CD4-positive, alpha-beta T cell treated with Interleukin-17A for 4 hours (primary cell): ENCODE results near the gene CYB5B.
A peak's percentile ranks its signal among the peaks of the same experiment; 100 is the strongest.
"Not testable (repeated sequence)": the region's sequence is repeated elsewhere in the genome, so short reads cannot be mapped to it uniquely, and the experiment has no call there.

ENCODE experiments used
- DNase-seq: peaks from one replicate; pipeline ENCODE4 v3.0.0-alpha.2; 2020; ENCODE audit warnings: mixed read lengths

Gene CYB5B

DNA sequence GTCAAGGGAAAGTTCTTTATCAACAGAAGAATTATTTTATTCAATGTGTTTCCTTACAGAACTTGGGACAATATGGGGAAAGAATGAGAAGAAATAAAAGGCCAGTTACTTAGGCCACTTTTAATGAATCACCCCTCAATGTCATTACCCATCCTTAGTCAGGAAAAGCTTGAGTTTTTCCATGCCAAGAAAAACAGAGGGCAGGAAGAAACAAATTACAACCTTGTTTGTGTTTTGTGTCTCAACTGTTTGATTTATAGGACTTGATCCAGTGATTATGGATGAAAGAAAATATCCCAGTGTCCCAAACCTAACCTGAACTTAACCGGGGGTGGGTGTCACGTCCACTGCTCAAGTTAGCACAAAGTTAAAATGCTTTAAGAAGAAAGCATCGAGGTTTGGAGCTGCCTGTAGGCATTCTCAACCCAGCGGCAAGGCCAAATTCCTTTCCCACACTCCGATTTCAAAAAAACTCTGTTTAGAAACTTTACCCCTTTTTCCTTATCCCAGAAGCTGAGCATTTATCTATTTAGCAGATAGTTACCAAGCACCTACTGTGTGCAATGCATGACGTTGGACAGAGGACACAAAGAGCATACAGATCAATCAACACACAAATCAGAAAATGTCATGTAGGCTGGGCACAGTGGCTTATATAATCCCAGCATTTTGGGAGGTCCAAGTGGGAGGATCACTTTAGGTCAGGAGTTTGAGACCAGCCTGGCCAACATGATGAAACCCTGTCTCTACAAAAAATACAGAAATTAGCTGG lies 14.0 kb upstream of the CYB5B start:
- DNase-seq = no peak

DNA sequence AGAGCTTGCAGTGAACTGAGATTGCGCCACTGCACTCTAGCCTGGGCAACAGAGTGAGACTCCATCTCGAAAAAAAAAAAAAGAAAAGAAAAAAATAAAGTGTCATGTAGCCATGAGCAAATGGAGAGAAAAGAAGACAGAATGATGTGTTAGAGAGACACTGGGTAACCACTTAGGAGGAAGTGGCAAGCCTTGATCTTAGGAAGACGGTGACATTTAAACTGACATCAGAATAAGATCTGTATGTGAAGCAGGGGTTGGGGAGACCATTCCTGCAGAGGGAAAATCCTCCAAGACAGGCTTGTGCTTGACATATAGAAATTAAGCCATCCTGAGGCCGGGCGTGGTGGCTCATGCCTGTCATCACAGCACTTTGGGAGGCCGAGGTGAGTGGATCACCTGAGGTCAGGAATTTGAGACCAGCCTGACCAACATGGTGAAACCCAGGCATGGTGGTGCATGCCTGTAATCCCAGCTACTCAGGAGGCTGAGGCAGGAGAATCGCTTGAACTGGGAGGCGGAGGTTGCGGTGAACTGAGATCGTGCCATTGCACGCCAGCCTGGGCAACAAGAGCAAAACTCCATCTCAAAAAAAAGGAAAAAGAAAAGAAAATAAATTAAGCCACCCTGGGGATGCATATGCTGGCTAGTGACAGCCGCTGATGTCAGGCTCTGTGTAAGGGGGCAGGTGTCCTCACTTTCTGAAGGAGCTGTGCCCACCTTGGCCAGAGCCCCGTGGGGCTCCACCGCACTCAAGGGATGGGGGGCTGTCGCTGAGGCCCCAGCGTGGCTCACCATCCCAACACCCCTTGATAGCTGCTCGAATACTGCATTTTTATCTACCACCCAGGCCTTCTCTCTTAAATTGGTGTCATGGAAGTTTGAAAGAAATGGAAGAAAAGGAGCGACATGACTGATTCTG lies 13.1 kb upstream of the CYB5B start:
- no peak for DNase-seq

DNA sequence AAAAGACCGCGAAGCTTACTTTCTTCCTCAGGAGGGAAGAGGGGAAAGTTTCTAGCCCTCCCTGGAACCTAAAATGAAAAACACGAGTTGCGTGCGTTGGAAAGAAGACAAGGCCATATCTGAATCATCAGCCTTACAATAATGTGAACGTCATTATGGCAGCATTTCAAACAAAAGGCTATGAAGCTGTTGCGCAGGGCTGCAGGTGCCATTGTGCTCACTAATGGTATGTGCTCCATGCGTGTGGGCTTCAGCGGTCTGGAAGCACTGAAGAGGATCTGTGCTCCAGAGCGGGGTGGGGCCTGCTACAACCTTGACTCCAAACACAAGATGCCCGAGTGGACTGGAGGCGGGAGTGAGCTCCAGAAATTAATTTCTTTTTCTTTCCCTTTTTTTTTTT lies 12.1 kb upstream of the CYB5B start:
- DNase-seq = no peak

- no peak for DNase-seq
Observed at GRCh38 chr16:69413045-69413664, 11.3 kb upstream of the CYB5B start.

- DNase-seq = no peak
Observed at GRCh38 chr16:69417520-69418199, 6.8 kb upstream of the CYB5B start.

DNA sequence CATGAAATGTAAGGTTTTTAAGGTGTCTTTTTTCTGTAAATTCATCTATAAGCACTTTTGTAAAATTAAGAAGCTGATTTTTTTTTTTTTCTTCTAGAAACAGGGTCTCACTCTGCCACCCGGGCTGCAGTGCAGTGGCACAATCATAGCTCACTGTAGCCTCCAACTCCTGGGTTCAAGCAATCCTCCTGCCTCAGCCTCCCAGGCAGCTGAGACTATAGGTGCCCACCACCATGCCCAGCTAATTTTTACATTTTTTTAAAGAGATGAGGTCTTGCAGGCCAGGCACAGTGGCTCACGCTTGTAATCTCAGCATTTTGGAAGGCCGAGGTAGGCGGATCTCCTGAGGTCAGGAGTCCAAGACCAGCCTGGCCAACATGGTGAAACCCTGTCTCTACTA lies 4.5 kb upstream of the CYB5B start:
- no peak for DNase-seq

- DNase-seq = no peak
Observed at GRCh38 chr16:69423189-69423588, 1.2 kb upstream of the CYB5B start.

GRCh38 chr16:69424935-69425784 lies 741 bp downstream of the CYB5B start:
- no peak for DNase-seq

DNA sequence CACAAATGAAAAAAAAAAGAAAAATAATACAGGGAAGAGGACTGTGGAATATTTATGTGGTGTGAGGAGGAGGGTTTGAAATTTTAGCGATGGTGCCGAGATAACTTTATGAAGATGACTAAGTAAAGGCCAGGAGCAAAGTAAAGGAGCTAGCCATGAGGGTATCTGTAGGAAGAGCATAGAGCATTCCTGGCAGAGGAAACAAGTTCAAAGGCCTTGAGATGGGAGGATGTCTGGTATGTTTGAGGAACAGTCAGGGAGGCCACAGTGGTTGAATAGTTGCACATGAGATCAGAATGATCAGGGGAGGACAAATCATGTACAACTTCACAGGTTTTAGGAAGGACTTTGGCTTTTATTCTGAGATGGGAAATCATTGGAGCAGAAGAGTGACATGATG lies 4.2 kb downstream of the CYB5B start:
- no peak for DNase-seq

- DNase-seq = not testable (repeated sequence)
Observed at GRCh38 chr16:69429058-69429640, 4.7 kb downstream of the CYB5B start.

DNA sequence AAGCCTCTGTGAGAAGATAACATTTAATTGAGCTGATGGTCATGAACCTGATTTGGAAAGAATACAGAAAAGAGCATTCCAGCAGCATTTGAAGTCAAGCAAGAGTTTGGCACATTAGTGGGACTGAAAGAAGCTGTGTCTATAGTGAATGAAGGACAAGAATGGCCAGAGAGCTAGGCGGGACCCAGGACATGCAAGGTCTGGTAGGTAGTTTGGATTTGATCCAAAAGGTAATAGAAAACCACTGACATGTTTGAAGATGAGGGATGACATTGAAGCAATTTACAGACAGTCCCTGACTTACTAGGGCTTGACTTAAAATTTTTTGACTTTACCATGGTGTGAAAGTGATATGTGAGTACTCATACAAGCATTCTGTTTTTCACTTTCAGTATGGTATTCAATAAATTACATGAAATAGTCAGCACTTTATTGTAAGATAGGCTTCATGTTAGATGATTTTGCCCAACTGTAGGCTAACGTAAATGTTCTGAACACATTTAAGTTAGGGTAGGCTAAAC lies 7.6 kb downstream of the CYB5B start:
- no peak for DNase-seq

GRCh38 chr16:69434066-69434465 lies 9.6 kb downstream of the CYB5B start:
- no peak for DNase-seq

- DNase-seq = no peak
Observed at GRCh38 chr16:69435977-69436820, 11.8 kb downstream of the CYB5B start.

- DNase-seq = no peak
Observed at GRCh38 chr16:69436896-69437295, 12.5 kb downstream of the CYB5B start.

DNA sequence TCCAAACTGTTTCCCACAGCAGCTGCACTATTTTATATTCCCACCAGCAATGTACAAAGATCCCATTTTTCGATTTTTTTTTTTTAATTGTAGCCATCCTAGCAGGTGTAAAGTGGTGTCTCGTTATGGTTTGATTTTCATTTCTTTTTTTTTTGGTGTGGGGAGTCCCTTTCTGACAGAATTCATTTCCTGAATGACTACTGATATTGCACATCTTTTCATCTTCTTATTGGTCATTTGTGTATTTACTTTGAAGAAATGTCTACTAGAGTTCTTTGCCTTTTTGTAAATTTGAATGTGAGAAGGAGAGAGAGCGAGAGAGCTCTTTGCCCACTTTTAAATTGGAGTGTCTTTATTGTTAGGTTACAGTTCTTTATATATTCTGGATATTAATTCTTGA lies 14.0 kb downstream of the CYB5B start:
- DNase-seq = no peak

GRCh38 chr16:69440250-69440649 lies 15.8 kb downstream of the CYB5B start:
- no peak for DNase-seq

DNA sequence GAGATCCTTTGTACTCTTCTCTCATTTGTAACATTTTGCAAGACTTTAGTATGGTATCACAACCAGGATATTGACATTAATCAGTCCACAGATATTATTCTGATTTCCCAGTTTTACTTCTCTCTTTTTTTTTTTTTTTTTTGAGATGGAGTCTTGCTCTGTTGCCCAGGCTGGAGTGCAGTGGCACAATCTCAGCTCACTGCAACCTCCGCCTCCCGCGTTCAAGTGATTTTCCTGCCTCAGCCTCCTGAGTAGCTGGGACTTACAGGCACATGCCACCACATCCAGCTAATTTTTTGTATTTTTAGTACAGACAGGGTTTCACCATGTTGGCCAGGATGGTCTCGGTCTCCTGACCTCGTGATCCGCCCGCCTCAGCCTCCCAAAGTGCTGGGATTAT lies 16.6 kb downstream of the CYB5B start:
- not testable (repeated sequence) for DNase-seq

GRCh38 chr16:69443927-69444631 lies 19.7 kb downstream of the CYB5B start:
- DNase-seq = peak; percentile 27

- DNase-seq = no peak
Observed at GRCh38 chr16:69444873-69445517, 20.6 kb downstream of the CYB5B start.
